IMR-90 (cell line): ENCODE data around the gene HAVCR1. TPM values are rescaled to one million over a fixed set of nuclear protein-coding genes. Genes with fewer than 3 reads are reported as not detected.

ENCODE experiments used
- ATAC-seq: fragments of 200-7000 bp; cut with Tn5 transposase; 2 replicates; pipeline ENCODE4 v1.9.1; 2020; ENCODE audit warnings: low read depth, mild to moderate bottlenecking, moderate library complexity
- BruUV-seq: library from RNA; stranded (reverse); fragments of 400-500 nt; replicated peaks from 2 replicates; lab custom pipeline; 2021; lab: Mats Ljungman, UMichigan
- CTCF ChIA-PET: fragments of 300-600 bp; formaldehyde crosslinking; extraction: SDS; loops from one replicate; lab custom pipeline; 2021; ENCODE audit warnings: antibody characterized with exemption; lab: Yijun Ruan, JAX
- POLR2A ChIA-PET: fragments of 300-600 bp; sonication (Branson Sonifier 250); formaldehyde crosslinking; loops from one replicate; lab custom pipeline; 2022; ENCODE audit warnings: antibody characterized with exemption; ENCODE audit not compliant: unreplicated experiment; lab: Charles Lee
- DNase-seq: peaks from one replicate; pipeline ENCODE4 v3.0.0; 2013
- H2AFZ ChIP-seq: replicated peaks from 2 replicates; pipeline ENCODE3; 2013; ENCODE audit warnings: low read length, mild to moderate bottlenecking; ENCODE audit not compliant: poor library complexity
- H2AK5ac ChIP-seq: 2 replicates; pipeline ENCODE4 v1.6.1; 2013; ENCODE audit warnings: low read depth, low read length, inconsistent platforms
- H2AK9ac ChIP-seq: replicated peaks from 2 replicates; pipeline ENCODE3; 2013; ENCODE audit warnings: mild to moderate bottlenecking, low read depth, low read length, moderate library complexity; ENCODE audit not compliant: poor library complexity
- H2BK120ac ChIP-seq: 2 replicates; pipeline ENCODE4 v1.6.1; 2013; ENCODE audit warnings: low read depth, low read length, inconsistent platforms
- H2BK15ac ChIP-seq: 3 replicates; pipeline ENCODE4 v1.6.1; 2013; ENCODE audit warnings: low read depth, low read length, inconsistent platforms
- H2BK20ac ChIP-seq: 2 replicates; pipeline ENCODE4 v1.6.1; 2013; ENCODE audit warnings: low read depth, mild to moderate bottlenecking, inconsistent platforms, low read length, moderate library complexity
- H2BK5ac ChIP-seq: 2 replicates; pipeline ENCODE4 v1.6.1; 2013; ENCODE audit warnings: mild to moderate bottlenecking, low read depth, low read length, inconsistent platforms; ENCODE audit not compliant: poor library complexity, severe bottlenecking
- H3K14ac ChIP-seq: replicated peaks from 2 replicates; pipeline ENCODE4 v1.6.1; 2013; ENCODE audit warnings: low read depth, low read length, inconsistent platforms
- H3K18ac ChIP-seq: 2 replicates; pipeline ENCODE4 v1.6.1; 2013; ENCODE audit warnings: low read depth, low read length, control low read depth
- H3K23ac ChIP-seq: 2 replicates; pipeline ENCODE4 v1.6.1; 2013; ENCODE audit warnings: low read depth, low read length, inconsistent platforms
- H3K27ac ChIP-seq: 2 replicates; pipeline ENCODE4 v1.5.1; 2013; ENCODE audit warnings: mild to moderate bottlenecking, control low read depth, low read length; ENCODE audit not compliant: insufficient read depth
- H3K27me3 ChIP-seq: 2 replicates; pipeline ENCODE4 v1.6.1; 2013; ENCODE audit warnings: low read length; ENCODE audit not compliant: control insufficient read depth, insufficient read depth
- H3K36me3 ChIP-seq: 2 replicates; pipeline ENCODE4 v1.6.1; 2013; ENCODE audit warnings: low read length, mixed read lengths; ENCODE audit not compliant: control insufficient read depth, insufficient read depth
- H3K4ac ChIP-seq: 2 replicates; pipeline ENCODE4 v1.6.1; 2013; ENCODE audit warnings: low read depth, low read length, inconsistent platforms
- H3K4me1 ChIP-seq: 2 replicates; pipeline ENCODE4 v1.6.1; 2013; ENCODE audit warnings: low read length, mixed read lengths; ENCODE audit not compliant: control insufficient read depth, insufficient read depth
- H3K4me2 ChIP-seq: 2 replicates; pipeline ENCODE4 v1.6.1; 2013; ENCODE audit warnings: low read depth, mild to moderate bottlenecking, control low read depth, low read length, moderate library complexity
- H3K4me3 ChIP-seq: 2 replicates; pipeline ENCODE4 v1.5.1; 2013; ENCODE audit warnings: low read depth, mild to moderate bottlenecking, control low read depth, low read length, moderate library complexity; ENCODE audit not compliant: insufficient read depth
- H3K56ac ChIP-seq: 2 replicates; pipeline ENCODE4 v1.6.1; 2013; ENCODE audit warnings: low read length, inconsistent platforms; ENCODE audit not compliant: insufficient read depth; ENCODE audit errors: extremely low read depth
- H3K79me1 ChIP-seq, 2 experiments: 2 replicates each; pipeline ENCODE4 v1.6.1; 2013; ENCODE audit warnings: low read length in 2 of 2, inconsistent platforms in 1 of 2, low read depth in 1 of 2
- H3K9ac ChIP-seq: 2 replicates; pipeline ENCODE4 v1.6.1; 2013; ENCODE audit warnings: low read depth, low read length, control low read depth
- H3K9me1 ChIP-seq: 2 replicates; pipeline ENCODE4 v1.6.1; 2013; ENCODE audit warnings: low read length, inconsistent platforms; ENCODE audit not compliant: insufficient read depth
- H3K9me3 ChIP-seq: 2 replicates; pipeline ENCODE4 v1.6.1; 2013; ENCODE audit warnings: low read length; ENCODE audit not compliant: control insufficient read depth, insufficient read depth
- H4K20me1 ChIP-seq: 2 replicates; pipeline ENCODE4 v1.6.1; 2013; ENCODE audit warnings: low read length, inconsistent platforms; ENCODE audit not compliant: insufficient read depth
- H4K5ac ChIP-seq: 2 replicates; pipeline ENCODE4 v1.6.1; 2013; ENCODE audit warnings: mild to moderate bottlenecking, low read depth, low read length, control low read depth
- H4K8ac ChIP-seq, 2 experiments: 2 replicates each; pipeline ENCODE4 v1.6.1; 2013; ENCODE audit warnings: low read depth in 2 of 2, low read length in 2 of 2, control low read depth in 1 of 2, inconsistent platforms in 1 of 2
- H4K91ac ChIP-seq: 2 replicates; pipeline ENCODE4 v1.6.1; 2013; ENCODE audit warnings: low read depth, low read length, inconsistent platforms; ENCODE audit not compliant: insufficient read depth
- CEBPB ChIP-seq: IDR thresholded peaks from 2 replicates; pipeline ENCODE4 v1.6.1; 2012; ENCODE audit warnings: low read depth, low read length, improper control_type of control experiment
- CHD1 ChIP-seq: IDR thresholded peaks from 2 replicates; pipeline ENCODE4 v1.6.1; 2012; ENCODE audit warnings: low read depth, low read length, improper control_type of control experiment
- MAFK ChIP-seq: IDR thresholded peaks from 2 replicates; pipeline ENCODE4 v1.6.1; 2012; ENCODE audit warnings: low read depth, low read length, improper control_type of control experiment
- MAZ ChIP-seq: IDR thresholded peaks from 2 replicates; pipeline ENCODE4 v1.6.1; 2012; ENCODE audit warnings: low read depth, mild to moderate bottlenecking, low read length, improper control_type of control experiment, moderate library complexity, borderline replicate concordance
- MXI1 ChIP-seq: IDR thresholded peaks from 2 replicates; pipeline ENCODE4 v1.6.1; 2012; ENCODE audit warnings: low read depth, mild to moderate bottlenecking, low read length, moderate library complexity, borderline replicate concordance
- RAD21 ChIP-seq: IDR thresholded peaks from 2 replicates; pipeline ENCODE4 v1.6.1; 2012; ENCODE audit warnings: low read length, improper control_type of control experiment
- RFX5 ChIP-seq: IDR thresholded peaks from 2 replicates; pipeline ENCODE4 v1.8.0; 2012; ENCODE audit warnings: low read depth, mild to moderate bottlenecking, low read length, moderate library complexity
- WGBS, 2 experiments: methylation state at CpG; one replicate each; pipeline versions ENCODE4 v1.1.5 to v1.1.7; 2013; ENCODE audit warnings: missing lambda C conversion rate in 2 of 2; ENCODE audit not compliant: insufficient read length in 1 of 2; ENCODE audit errors: extremely low coverage in 2 of 2; 5-methylcytosine and 5-hydroxymethylcytosine counted together
- dilution Hi-C: fragments of 300-500 bp; cut with HindIII; formaldehyde crosslinking; loops from one replicate; pipeline ENCODE4 v1.14.3; 2018; ENCODE audit warnings: low sequenced_read_pairs; ENCODE audit not compliant: unreplicated experiment
- in situ Hi-C: fragments of 300-500 bp; cut with MboI; formaldehyde crosslinking; loops from 3 replicates; pipeline ENCODE4 v1.14.3; 2019; ENCODE audit warnings: low sequenced_read_pairs, inconsistent platforms, mixed read lengths
- intact Hi-C: fragments of 100-400 bp; cut with micrococcal nuclease; formaldehyde crosslinking; loops from 2 replicates; pipeline ENCODE4 v1.10.0; 2022
- polyA plus RNA-seq, 3 experiments: library from polyadenylated mRNA; depleted of rRNA; stranded (reverse); fragments of >200 nt; gene quantifications; 2 replicates each; pipeline ENCODE4 v1.2.3, GENCODE V29; 2012; ENCODE audit warnings: low replicate concordance in 1 of 3
- total RNA-seq: library from RNA; depleted of rRNA; stranded (reverse); fragments of >200 nt; gene quantifications from 2 replicates; pipeline ENCODE4 v1.2.3, GENCODE V29; 2012
- TF ChIP-seq, protein P1 (sequence below): conservative IDR thresholded peaks from 2 replicates; pipeline ENCODE4 v1.5.1; 2012; ENCODE audit warnings: mild to moderate bottlenecking, low read depth, low read length, improper control_type of control experiment

The HAVCR1 gene
- total and polyA plus RNA-seq, 2 of the 4 experiments (the other 2 are of a cell fraction), result not detected

DNA sequence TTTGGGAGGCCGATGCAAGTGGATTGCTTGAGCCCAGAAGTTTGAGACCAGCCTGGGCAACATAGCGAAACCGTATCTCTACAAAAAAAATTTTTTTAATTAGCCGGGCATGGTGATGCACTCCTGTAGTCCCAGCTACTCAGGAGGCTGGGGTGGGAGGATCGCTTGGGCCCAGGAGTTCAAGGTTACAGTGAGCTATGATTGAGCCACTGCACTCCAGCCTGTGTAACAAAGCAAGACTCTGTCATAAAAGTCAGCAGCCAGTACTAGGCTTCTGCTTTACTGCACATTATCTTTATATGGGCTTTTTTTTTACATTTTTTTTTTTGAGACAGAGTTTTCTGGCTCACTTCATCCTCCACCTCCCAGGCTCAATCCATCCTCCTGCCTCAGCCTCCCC is 9.4 kb upstream of the HAVCR1 start:
- Histone ChIP-seq H4K8ac (no peak overlapping the region), H2BK15ac (no peak overlapping the region), H3K4me2 (no peak overlapping the region), H3K79me1 (no peaks in the 10 kb centered on the region), H3K9me1 (no peaks in the 10 kb centered on the region), H2BK20ac (no peak overlapping the region), H3K4me3 (no peak overlapping the region), H3K18ac (no peak overlapping the region), H4K91ac (no peak overlapping the region), H3K14ac (no peak overlapping the region), H3K9ac (no peak overlapping the region), H2AK9ac (no peak overlapping the region), H2AFZ (no peak overlapping the region), H2AK5ac (no peak overlapping the region), H3K27ac (no peak overlapping the region), H3K56ac (no peak overlapping the region), H2BK120ac (no peak overlapping the region), H3K23ac (no peak overlapping the region), H4K20me1 (no peaks in the 10 kb centered on the region), H3K4me1 (no peaks in the 10 kb centered on the region), H4K5ac (no peak overlapping the region), H2BK5ac (no peak overlapping the region), H3K4ac (no peak overlapping the region), H3K36me3 (no peaks in the 10 kb centered on the region), H3K9me3 (no peaks in the 10 kb centered on the region; the same call in 1 of the 2 replicates), H3K27me3 (no peaks in the 10 kb centered on the region)
- CTCF ChIA-PET, result no interaction called here
- TF ChIP-seq CHD1 (no peak), MAFK (no peak), MAZ (no peak), RAD21 (no peak), RFX5 (no peak), MXI1 (no peak), CEBPB (no peak)
- TF ChIP-seq, protein P1, sequence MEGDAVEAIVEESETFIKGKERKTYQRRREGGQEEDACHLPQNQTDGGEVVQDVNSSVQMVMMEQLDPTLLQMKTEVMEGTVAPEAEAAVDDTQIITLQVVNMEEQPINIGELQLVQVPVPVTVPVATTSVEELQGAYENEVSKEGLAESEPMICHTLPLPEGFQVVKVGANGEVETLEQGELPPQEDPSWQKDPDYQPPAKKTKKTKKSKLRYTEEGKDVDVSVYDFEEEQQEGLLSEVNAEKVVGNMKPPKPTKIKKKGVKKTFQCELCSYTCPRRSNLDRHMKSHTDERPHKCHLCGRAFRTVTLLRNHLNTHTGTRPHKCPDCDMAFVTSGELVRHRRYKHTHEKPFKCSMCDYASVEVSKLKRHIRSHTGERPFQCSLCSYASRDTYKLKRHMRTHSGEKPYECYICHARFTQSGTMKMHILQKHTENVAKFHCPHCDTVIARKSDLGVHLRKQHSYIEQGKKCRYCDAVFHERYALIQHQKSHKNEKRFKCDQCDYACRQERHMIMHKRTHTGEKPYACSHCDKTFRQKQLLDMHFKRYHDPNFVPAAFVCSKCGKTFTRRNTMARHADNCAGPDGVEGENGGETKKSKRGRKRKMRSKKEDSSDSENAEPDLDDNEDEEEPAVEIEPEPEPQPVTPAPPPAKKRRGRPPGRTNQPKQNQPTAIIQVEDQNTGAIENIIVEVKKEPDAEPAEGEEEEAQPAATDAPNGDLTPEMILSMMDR, result no peak
- WGBS, 2 experiments, result 57% methylated on average over 1 of the region's 5 CpGs; no CpG with 5 or more reads in 1 of the 2 experiments
- POLR2A ChIA-PET, result no interaction called here
- intact Hi-C loops (no loop called here), dilution Hi-C loops (no loop called here), in situ Hi-C loops (no loop called here)
- DNase-seq (no peak), ATAC-seq (no peak)
- BruUV-seq, result no TSS peak
